A549 (cell line): ENCODE data around the gene ZNF264. TPM values are rescaled to one million over a fixed set of nuclear protein-coding genes. Genes with fewer than 3 reads are reported as not detected.

ENCODE experiments used
- ATAC-seq, 2 experiments: fragments of 200-7000 bp in 1 of 2; fragments of >200 bp in 1 of 2; cut with Nextera tagmentation in 1 of 2; cut with Tn5 transposase in 1 of 2; 3 replicates each; pipeline versions ENCODE4 v1.8.0 to v1.9.1; 2018 to 2020; ENCODE audit warnings: mild to moderate bottlenecking in 1 of 2, moderate library complexity in 1 of 2
- CTCF ChIA-PET: fragments of 300-600 bp; sonication (Branson Sonifier 250); formaldehyde crosslinking; extraction: SDS; loops from one replicate; lab custom pipeline; 2021; ENCODE audit warnings: antibody characterized with exemption, inconsistent platforms; lab: Yijun Ruan, JAX
- POLR2A ChIA-PET: fragments of 350-600 bp; formaldehyde crosslinking; extraction: SDS; loops from one replicate; lab custom pipeline; 2021; ENCODE audit warnings: antibody characterized with exemption, inconsistent platforms; lab: Yijun Ruan, JAX
- DNase-seq, 2 experiments: peaks; one replicate each; pipeline versions ENCODE4 v3.0.0 to v3.0.0-alpha.2; 2011 to 2016; ENCODE audit warnings: low read depth in 1 of 2, low spot score in 1 of 2
- FAIRE-seq: peaks from 2 replicates; lab custom pipeline; 2011; peaks lifted over from hg19 to GRCh38; lab: Jason Lieb, UNC
- H3K27ac ChIP-seq, 2 experiments: fragments of >200 bp; sonication (Bioruptor Twin); formaldehyde crosslinking; 3 replicates each; pipeline ENCODE4 v1.5.1; 2016 to 2017
- H3K4me1 ChIP-seq: fragments of >200 bp; sonication (Bioruptor Twin); formaldehyde crosslinking; 3 replicates; pipeline ENCODE4 v1.6.1; 2016
- H3K4me2 ChIP-seq: fragments of >200 bp; sonication (Bioruptor Twin); formaldehyde crosslinking; 3 replicates; pipeline ENCODE4 v1.6.1; 2016
- H3K4me3 ChIP-seq: fragments of >200 bp; sonication (Bioruptor Twin); formaldehyde crosslinking; 3 replicates; pipeline ENCODE4 v1.5.1; 2016
- H3K9me3 ChIP-seq: fragments of >200 bp; sonication (Bioruptor Twin); formaldehyde crosslinking; 3 replicates; pipeline ENCODE4 v1.6.1; 2016
- CBX2 ChIP-seq: fragments of 200-600 bp; sonication (generic); IDR thresholded peaks from 2 replicates; pipeline ENCODE4 v1.6.1; 2016; ENCODE audit warnings: low read depth, mild to moderate bottlenecking, borderline replicate concordance
- CEBPB ChIP-seq, 2 experiments: fragments of >200 bp in 1 of 2; sonication (Bioruptor Twin) in 1 of 2; formaldehyde crosslinking in 1 of 2; IDR thresholded peaks; 2 replicates each; pipeline ENCODE4 v1.6.1; 2012 to 2016
- CHD2 ChIP-seq: fragments of 150-350 bp; IDR thresholded peaks from 2 replicates; pipeline ENCODE4 v1.6.1; 2014; ENCODE audit warnings: low read length; ENCODE audit not compliant: partially characterized antibody
- ESRRA ChIP-seq: fragments of 150-350 bp; IDR thresholded peaks from 2 replicates; pipeline ENCODE4 v1.6.1; 2014; ENCODE audit warnings: mild to moderate bottlenecking, low read length, borderline replicate concordance
- FOSB ChIP-seq: fragments of 250-450 bp; sonication (Bioruptor Pico); IDR thresholded peaks from 2 replicates; pipeline ENCODE4 v1.5.0; 2020; ENCODE audit warnings: mild to moderate bottlenecking, moderate library complexity
- FOSL2 ChIP-seq, 2 experiments: fragments of 450-650 bp in 1 of 2; fragments of >200 bp in 1 of 2; sonication (Bioruptor Twin) in 1 of 2; formaldehyde crosslinking; IDR thresholded peaks; 2 replicates each; pipeline versions ENCODE4 v1.5.0 to v1.6.1; 2016 to 2020; ENCODE audit warnings: mild to moderate bottlenecking in 1 of 2, moderate library complexity in 1 of 2
- FOXS1 ChIP-seq: fragments of 250-450 bp; sonication (Bioruptor Pico); IDR thresholded peaks from 2 replicates; pipeline ENCODE4 v1.5.0; 2020; ENCODE audit warnings: mild to moderate bottlenecking, moderate library complexity
- HDAC2 ChIP-seq: fragments of 200-600 bp; sonication (generic); IDR thresholded peaks from 2 replicates; pipeline ENCODE4 v1.6.1; 2016
- JUNB ChIP-seq: fragments of >200 bp; sonication (Bioruptor Twin); formaldehyde crosslinking; IDR thresholded peaks from 2 replicates; pipeline ENCODE4 v1.6.1; 2016
- KDM1A ChIP-seq: fragments of 200-600 bp; sonication (generic); IDR thresholded peaks from 2 replicates; pipeline ENCODE4 v1.6.1; 2016; ENCODE audit warnings: low read depth, mild to moderate bottlenecking
- KDM5A ChIP-seq: fragments of 200-600 bp; sonication (generic); IDR thresholded peaks from 2 replicates; pipeline ENCODE4 v1.6.1; 2016; ENCODE audit warnings: antibody characterized with exemption, mild to moderate bottlenecking
- MAFK ChIP-seq: fragments of 450-650 bp; IDR thresholded peaks from 2 replicates; pipeline ENCODE4 v1.6.1; 2014; ENCODE audit not compliant: partially characterized antibody
- MAZ ChIP-seq: fragments of 150-350 bp; IDR thresholded peaks from 2 replicates; pipeline ENCODE4 v1.6.1; 2014; ENCODE audit warnings: antibody characterized with exemption, low read depth, low read length, borderline replicate concordance
- MYC ChIP-seq: IDR thresholded peaks from 2 replicates; pipeline ENCODE4 v1.6.1; 2012; ENCODE audit warnings: mild to moderate bottlenecking, inconsistent platforms, low read length, improper control_type of control experiment, borderline replicate concordance
- NFE2L2 ChIP-seq: fragments of 150-350 bp; conservative IDR thresholded peaks from 2 replicates; pipeline ENCODE4 v1.6.1; 2014; ENCODE audit warnings: low read length
- PHF8 ChIP-seq: fragments of 200-600 bp; sonication (generic); IDR thresholded peaks from 2 replicates; pipeline ENCODE4 v1.6.1; 2016; ENCODE audit warnings: low read depth, mild to moderate bottlenecking, antibody characterized with exemption, moderate library complexity, borderline replicate concordance
- RARB ChIP-seq: fragments of 250-450 bp; sonication (Bioruptor Pico); IDR thresholded peaks from 2 replicates; pipeline ENCODE4 v1.8.0; 2021; ENCODE audit warnings: mild to moderate bottlenecking, moderate library complexity
- RFX5 ChIP-seq: fragments of 450-650 bp; IDR thresholded peaks from 2 replicates; pipeline ENCODE4 v1.7.1; 2014; ENCODE audit warnings: antibody characterized with exemption, mild to moderate bottlenecking, moderate library complexity
- RNF2 ChIP-seq: fragments of 200-600 bp; sonication (generic); IDR thresholded peaks from 2 replicates; pipeline ENCODE4 v1.6.1; 2016; ENCODE audit warnings: low read depth, mild to moderate bottlenecking, antibody characterized with exemption, moderate library complexity, borderline replicate concordance
- SMC3 ChIP-seq: fragments of >200 bp; sonication (Bioruptor Twin); formaldehyde crosslinking; IDR thresholded peaks from 3 replicates; pipeline ENCODE4 v1.6.1; 2018; ENCODE audit warnings: inconsistent platforms
- SREBF2 ChIP-seq: fragments of 450-650 bp; IDR thresholded peaks from 2 replicates; pipeline ENCODE4 v1.6.1; 2014; ENCODE audit warnings: mild to moderate bottlenecking, moderate library complexity
- USF2 ChIP-seq: fragments of 450-650 bp; IDR thresholded peaks from 2 replicates; pipeline ENCODE4 v1.6.1; 2014; ENCODE audit warnings: antibody characterized with exemption
- ZFP36 ChIP-seq: fragments of 450-650 bp; IDR thresholded peaks from 2 replicates; pipeline ENCODE4 v1.6.1; 2014; ENCODE audit warnings: borderline replicate concordance; ENCODE audit not compliant: partially characterized antibody
- ZSCAN20 ChIP-seq: fragments of 250-450 bp; sonication (Bioruptor Pico); IDR thresholded peaks from 2 replicates; pipeline ENCODE4 v1.8.0; 2022; ENCODE audit warnings: mild to moderate bottlenecking, moderate library complexity
- WGBS: methylation state at CpG from one replicate; pipeline ENCODE4 v1.1.6; 2017; ENCODE audit errors: missing lambda C conversion rate; 5-methylcytosine and 5-hydroxymethylcytosine counted together
- polyA plus RNA-seq, 4 experiments: library from polyadenylated mRNA; depleted of rRNA in 3 of 4; stranded (reverse); fragments of >200 nt; fragmentation: RNase III in 1 of 4; extraction: RNeasy Plus Mini Kit Qiagen cat#74134 plus additional on column Dnase treatment in 1 of 4; gene quantifications; 2 replicates in 3 of 4; 3 replicates in 1 of 4; pipeline ENCODE4 v1.2.3, GENCODE V29; 2011 to 2017
- TF ChIP-seq, protein P1 (sequence below): fragments of 250-450 bp; sonication (Bioruptor Pico); IDR thresholded peaks from 2 replicates; pipeline ENCODE4 v1.5.0; 2020; ENCODE audit warnings: low read depth, mild to moderate bottlenecking, moderate library complexity
- TF ChIP-seq, protein P2 (sequence below): IDR thresholded peaks from 2 replicates; pipeline ENCODE4 v1.6.1; 2012; ENCODE audit warnings: low read depth, borderline replicate concordance
- TF ChIP-seq, protein P3 (sequence below): IDR thresholded peaks from 2 replicates; pipeline ENCODE4 v1.6.1; 2012
- TF ChIP-seq, protein P4 (sequence below): fragments of >200 bp; sonication (Bioruptor Twin); formaldehyde crosslinking; IDR thresholded peaks from 3 replicates; pipeline ENCODE4 v1.5.1; 2016

Gene ZNF264
- polyA plus RNA-seq, 2 of the 4 experiments (the other 2 are of a cell fraction): 3.4 to 9.1 TPM

DNA sequence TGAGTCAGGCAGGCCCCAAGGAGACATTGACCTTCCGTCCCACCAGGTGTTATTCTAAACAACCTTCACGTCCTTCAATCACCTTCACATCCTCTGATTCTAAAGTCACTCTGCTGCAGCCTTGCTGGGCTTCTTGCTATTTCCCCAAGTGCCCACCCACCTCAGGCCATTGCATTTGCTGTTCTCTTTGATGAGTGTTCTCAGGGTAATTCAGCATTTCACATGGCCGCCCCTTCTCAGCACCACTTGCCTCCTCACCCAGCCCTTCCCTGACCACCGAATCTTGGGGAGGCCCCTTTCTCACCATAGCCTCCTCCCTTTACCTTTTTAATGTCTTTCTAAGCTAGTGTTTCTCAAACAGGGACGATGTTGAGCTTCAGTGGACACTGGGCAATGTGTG is 53.8 kb downstream of the ZNF264 start:
- TF ChIP-seq HDAC2 (no peak), FOXS1 (CRISPR knock-in tag) (no peak), MAFK (no peak), JUNB (no peak), MAZ (no peak), SMC3 (no peak), ZSCAN20 (CRISPR knock-in tag) (no peak), KDM1A (no peak), MYC (no peak), USF2 (no peak), CBX2 (no peak), CHD2 (no peak), PHF8 (no peak), RNF2 (no peak), FOSL2 (IDR thresholded peaks at IDR 0.05) (no peak), FOSL2 (CRISPR knock-in tag; IDR thresholded peaks at IDR 0.05) (no peak), NFE2L2 (no peak)
- TF ChIP-seq, protein P1, sequence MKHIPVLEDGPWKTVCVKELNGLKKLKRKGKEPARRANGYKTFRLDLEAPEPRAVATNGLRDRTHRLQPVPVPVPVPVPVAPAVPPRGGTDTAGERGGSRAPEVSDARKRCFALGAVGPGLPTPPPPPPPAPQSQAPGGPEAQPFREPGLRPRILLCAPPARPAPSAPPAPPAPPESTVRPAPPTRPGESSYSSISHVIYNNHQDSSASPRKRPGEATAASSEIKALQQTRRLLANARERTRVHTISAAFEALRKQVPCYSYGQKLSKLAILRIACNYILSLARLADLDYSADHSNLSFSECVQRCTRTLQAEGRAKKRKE: no peak
- TF ChIP-seq, protein P2, sequence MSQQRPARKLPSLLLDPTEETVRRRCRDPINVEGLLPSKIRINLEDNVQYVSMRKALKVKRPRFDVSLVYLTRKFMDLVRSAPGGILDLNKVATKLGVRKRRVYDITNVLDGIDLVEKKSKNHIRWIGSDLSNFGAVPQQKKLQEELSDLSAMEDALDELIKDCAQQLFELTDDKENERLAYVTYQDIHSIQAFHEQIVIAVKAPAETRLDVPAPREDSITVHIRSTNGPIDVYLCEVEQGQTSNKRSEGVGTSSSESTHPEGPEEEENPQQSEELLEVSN: no peak
- TF ChIP-seq, protein P3, sequence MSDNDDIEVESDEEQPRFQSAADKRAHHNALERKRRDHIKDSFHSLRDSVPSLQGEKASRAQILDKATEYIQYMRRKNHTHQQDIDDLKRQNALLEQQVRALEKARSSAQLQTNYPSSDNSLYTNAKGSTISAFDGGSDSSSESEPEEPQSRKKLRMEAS: no peak
- TF ChIP-seq, protein P4, sequence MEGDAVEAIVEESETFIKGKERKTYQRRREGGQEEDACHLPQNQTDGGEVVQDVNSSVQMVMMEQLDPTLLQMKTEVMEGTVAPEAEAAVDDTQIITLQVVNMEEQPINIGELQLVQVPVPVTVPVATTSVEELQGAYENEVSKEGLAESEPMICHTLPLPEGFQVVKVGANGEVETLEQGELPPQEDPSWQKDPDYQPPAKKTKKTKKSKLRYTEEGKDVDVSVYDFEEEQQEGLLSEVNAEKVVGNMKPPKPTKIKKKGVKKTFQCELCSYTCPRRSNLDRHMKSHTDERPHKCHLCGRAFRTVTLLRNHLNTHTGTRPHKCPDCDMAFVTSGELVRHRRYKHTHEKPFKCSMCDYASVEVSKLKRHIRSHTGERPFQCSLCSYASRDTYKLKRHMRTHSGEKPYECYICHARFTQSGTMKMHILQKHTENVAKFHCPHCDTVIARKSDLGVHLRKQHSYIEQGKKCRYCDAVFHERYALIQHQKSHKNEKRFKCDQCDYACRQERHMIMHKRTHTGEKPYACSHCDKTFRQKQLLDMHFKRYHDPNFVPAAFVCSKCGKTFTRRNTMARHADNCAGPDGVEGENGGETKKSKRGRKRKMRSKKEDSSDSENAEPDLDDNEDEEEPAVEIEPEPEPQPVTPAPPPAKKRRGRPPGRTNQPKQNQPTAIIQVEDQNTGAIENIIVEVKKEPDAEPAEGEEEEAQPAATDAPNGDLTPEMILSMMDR: no peak
- peaks cover 45% of the 10 kb centered on the region for H3K9me3 ChIP-seq
- ChIA-PET CTCF (interaction anchor here (1.6 kb wide), 1 partner anchor 44 kb away, joined by 3 read pairs; no protein-coding TSS in a partner anchor), POLR2A (no interaction called here)
- 0 out of 3 replicates have a peak, but pooled peaks cover 8% of the 10 kb centered on the region for H3K4me1 ChIP-seq
- no peak overlapping the region for H3K4me2 ChIP-seq
- no peak for DNase-seq
- no peak overlapping the region for H3K4me3 ChIP-seq
- WGBS: 94% methylated on average over 5 of the region's 5 CpGs
- no peak for ATAC-seq
- no peak for FAIRE-seq
- no peak overlapping the region for H3K27ac ChIP-seq

DNA sequence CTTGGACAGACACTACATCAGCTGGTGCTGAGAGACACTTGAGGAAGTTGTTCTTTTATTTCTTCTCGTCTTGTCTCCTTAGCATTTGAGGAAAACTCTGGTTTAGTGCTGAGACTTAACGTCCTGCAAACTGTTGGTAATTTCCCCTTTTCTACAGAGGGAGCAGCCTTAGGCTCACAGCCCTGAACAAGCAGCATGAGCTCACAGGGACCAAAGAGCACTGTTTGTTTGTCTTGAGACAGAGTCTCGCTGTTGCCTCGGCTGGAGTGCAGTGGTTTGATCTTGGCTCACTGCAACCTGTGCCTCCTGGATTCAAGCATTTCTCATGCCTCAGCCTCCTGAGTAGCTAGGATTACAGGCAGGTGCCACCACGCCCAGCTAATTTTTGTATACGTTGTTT is 54.7 kb downstream of the ZNF264 start:
- no peak overlapping the region for H3K4me2 ChIP-seq
- ChIA-PET CTCF (interaction anchor here (1.6 kb wide), 1 partner anchor 45 kb away, joined by 3 read pairs; no protein-coding TSS in a partner anchor), POLR2A (no interaction called here)
- no peak overlapping the region for H3K4me3 ChIP-seq
- no peak for TF ChIP-seq HDAC2
- no peak for TF ChIP-seq FOSL2 (IDR thresholded peaks at IDR 0.05)
- no peak for TF ChIP-seq FOSL2 (CRISPR knock-in tag; IDR thresholded peaks at IDR 0.05)
- no peak for TF ChIP-seq CEBPB (IDR thresholded peaks at IDR 0.05)
- no peak for TF ChIP-seq KDM1A
- TF ChIP-seq RFX5: no peak
- TF ChIP-seq ZFP36: no peak
- TF ChIP-seq PHF8: no peak
- no peak for TF ChIP-seq MAZ
- TF ChIP-seq, protein P1: no peak
- no peak for TF ChIP-seq ZSCAN20 (CRISPR knock-in tag)
- TF ChIP-seq KDM5A: no peak
- no peak for TF ChIP-seq SREBF2
- TF ChIP-seq FOSB: no peak
- no peak for TF ChIP-seq RARB
- no peak for TF ChIP-seq FOXS1 (CRISPR knock-in tag)
- TF ChIP-seq ESRRA: no peak
- 93% methylated on average over 6 of the region's 6 CpGs for WGBS
- peaks cover 49% of the 10 kb centered on the region for H3K9me3 ChIP-seq
- no peak for FAIRE-seq
- ATAC-seq: no peak
- H3K27ac ChIP-seq: no peak overlapping the region
- H3K4me1 ChIP-seq: 0 out of 3 replicates have a peak, but pooled peaks cover 8% of the 10 kb centered on the region
- no peak for DNase-seq
